GM19193 (cell line): ENCODE data around the gene RXFP2.

Experiments
- POLR2A ChIP-seq: IDR thresholded peaks from 4 replicates; pipeline ENCODE4 v1.6.1; 2011; ENCODE audit not compliant: insufficient read depth, insufficient read length; ENCODE audit errors: extremely low read depth

The RXFP2 gene

GRCh38 chr13:31843044-31843443 lies 103.7 kb downstream of the RXFP2 start:
- TF ChIP-seq POLR2A: no peak

- no peak for TF ChIP-seq POLR2A
These were observed 107.0 kb downstream of the RXFP2 start for GRCh38 chr13:31846182-31846938.

- no peak for TF ChIP-seq POLR2A
These were observed 107.8 kb downstream of the RXFP2 start for GRCh38 chr13:31846961-31847752.

- no peak for TF ChIP-seq POLR2A
These were observed 109.3 kb downstream of the RXFP2 start for GRCh38 chr13:31848621-31849020.

- no peak for TF ChIP-seq POLR2A
These were observed 109.9 kb downstream of the RXFP2 start for GRCh38 chr13:31849206-31849605.

GRCh38 chr13:31850041-31850555 lies 110.8 kb downstream of the RXFP2 start:
- TF ChIP-seq POLR2A: no peak

- no peak for TF ChIP-seq POLR2A
These were observed 111.9 kb downstream of the RXFP2 start for GRCh38 chr13:31851216-31851615.
